ENCODE measurements around the gene SIX1. TPM values are rescaled to one million over a fixed set of nuclear protein-coding genes. Genes with fewer than 3 reads are reported as not detected.

SIX1 gene
- total and polyA plus RNA-seq, 2 experiments from 2014 or later = 0.35 to 0.71 TPM

DNA sequence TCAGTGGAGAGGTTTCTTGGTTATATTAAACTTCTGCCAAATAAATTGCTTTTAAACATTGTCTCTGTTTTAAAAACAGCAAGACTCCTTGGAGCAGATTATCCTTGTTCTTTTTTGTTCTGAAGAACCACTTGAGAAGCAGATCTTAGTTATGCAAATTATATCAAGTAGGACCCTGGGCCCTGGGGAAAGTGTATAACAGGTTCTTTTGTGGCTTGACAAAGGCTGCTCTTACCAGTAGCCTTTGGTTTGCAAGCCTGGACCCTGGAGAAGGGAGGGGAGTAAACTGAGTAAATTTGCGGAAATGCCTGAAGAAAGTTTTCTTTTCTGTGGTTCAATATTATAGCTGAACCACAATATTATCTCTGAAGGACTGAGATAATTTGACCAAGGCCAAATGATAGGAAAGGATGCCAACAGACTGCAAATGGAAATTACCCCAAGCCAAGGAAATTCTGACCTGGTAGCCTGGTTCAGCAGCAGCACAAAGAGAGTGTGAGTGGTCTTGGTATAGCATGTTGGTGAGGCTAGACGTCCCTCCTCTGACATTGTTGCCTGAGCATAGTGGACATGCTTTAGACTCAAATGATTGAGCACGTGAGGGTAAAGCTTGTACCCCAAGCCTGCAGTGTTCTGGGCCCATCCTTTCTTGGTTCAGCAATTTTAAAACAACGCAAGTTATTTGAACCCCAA is 30.4 kb upstream of the SIX1 start:
- H3K4me2 ChIP-seq = peak overlapping the region; percentile 68
- H3F3A ChIP-seq (replicated peaks; ENCODE audit: low read depth) = 0 out of 2 replicates have a peak, but pooled peaks cover 5% of the 10 kb centered on the region
- no peaks in the 10 kb centered on the region for H3K9me2 ChIP-seq (ENCODE audit: insufficient read depth)
- Mint-ChIP-seq H3K4me1 (peaks cover 21% of the 10 kb centered on the region), H3K4me3 (peak overlapping the region; percentile 19; the same call in 2 of the 3 replicates), H3K36me3 (ENCODE audit: low read depth) (no peaks in the 10 kb centered on the region), H3K27me3 (ENCODE audit: insufficient read depth, low read depth, poor library complexity) (peaks cover 2% of the 10 kb centered on the region), H3K9me3 (peaks cover 3% of the 10 kb centered on the region; the same call in 1 of the 3 replicates), H3K27ac (peak overlapping the region; percentile 29; the same call in 1 of the 2 replicates)
- no peaks in the 10 kb centered on the region for H4K20me1 ChIP-seq (replicated peaks; ENCODE audit: insufficient read depth)
- no peaks in the 10 kb centered on the region for H3K79me2 ChIP-seq (replicated peaks; ENCODE audit: insufficient read depth)
- no peaks in the 10 kb centered on the region for H3K27me3 ChIP-seq (ENCODE audit: insufficient read depth)
- peak; percentile 66 for DNase-seq (ENCODE audit: low spot score)
- H3K36me3 ChIP-seq (ENCODE audit: insufficient read depth) = no peaks in the 10 kb centered on the region
- H3K4me3 ChIP-seq = peak overlapping the region; percentile 19; the same call in 1 of the 2 replicates
- no peak overlapping the region for H2AFZ ChIP-seq
- peak; percentile 97 for ATAC-seq
- TF ChIP-seq, protein P1, sequence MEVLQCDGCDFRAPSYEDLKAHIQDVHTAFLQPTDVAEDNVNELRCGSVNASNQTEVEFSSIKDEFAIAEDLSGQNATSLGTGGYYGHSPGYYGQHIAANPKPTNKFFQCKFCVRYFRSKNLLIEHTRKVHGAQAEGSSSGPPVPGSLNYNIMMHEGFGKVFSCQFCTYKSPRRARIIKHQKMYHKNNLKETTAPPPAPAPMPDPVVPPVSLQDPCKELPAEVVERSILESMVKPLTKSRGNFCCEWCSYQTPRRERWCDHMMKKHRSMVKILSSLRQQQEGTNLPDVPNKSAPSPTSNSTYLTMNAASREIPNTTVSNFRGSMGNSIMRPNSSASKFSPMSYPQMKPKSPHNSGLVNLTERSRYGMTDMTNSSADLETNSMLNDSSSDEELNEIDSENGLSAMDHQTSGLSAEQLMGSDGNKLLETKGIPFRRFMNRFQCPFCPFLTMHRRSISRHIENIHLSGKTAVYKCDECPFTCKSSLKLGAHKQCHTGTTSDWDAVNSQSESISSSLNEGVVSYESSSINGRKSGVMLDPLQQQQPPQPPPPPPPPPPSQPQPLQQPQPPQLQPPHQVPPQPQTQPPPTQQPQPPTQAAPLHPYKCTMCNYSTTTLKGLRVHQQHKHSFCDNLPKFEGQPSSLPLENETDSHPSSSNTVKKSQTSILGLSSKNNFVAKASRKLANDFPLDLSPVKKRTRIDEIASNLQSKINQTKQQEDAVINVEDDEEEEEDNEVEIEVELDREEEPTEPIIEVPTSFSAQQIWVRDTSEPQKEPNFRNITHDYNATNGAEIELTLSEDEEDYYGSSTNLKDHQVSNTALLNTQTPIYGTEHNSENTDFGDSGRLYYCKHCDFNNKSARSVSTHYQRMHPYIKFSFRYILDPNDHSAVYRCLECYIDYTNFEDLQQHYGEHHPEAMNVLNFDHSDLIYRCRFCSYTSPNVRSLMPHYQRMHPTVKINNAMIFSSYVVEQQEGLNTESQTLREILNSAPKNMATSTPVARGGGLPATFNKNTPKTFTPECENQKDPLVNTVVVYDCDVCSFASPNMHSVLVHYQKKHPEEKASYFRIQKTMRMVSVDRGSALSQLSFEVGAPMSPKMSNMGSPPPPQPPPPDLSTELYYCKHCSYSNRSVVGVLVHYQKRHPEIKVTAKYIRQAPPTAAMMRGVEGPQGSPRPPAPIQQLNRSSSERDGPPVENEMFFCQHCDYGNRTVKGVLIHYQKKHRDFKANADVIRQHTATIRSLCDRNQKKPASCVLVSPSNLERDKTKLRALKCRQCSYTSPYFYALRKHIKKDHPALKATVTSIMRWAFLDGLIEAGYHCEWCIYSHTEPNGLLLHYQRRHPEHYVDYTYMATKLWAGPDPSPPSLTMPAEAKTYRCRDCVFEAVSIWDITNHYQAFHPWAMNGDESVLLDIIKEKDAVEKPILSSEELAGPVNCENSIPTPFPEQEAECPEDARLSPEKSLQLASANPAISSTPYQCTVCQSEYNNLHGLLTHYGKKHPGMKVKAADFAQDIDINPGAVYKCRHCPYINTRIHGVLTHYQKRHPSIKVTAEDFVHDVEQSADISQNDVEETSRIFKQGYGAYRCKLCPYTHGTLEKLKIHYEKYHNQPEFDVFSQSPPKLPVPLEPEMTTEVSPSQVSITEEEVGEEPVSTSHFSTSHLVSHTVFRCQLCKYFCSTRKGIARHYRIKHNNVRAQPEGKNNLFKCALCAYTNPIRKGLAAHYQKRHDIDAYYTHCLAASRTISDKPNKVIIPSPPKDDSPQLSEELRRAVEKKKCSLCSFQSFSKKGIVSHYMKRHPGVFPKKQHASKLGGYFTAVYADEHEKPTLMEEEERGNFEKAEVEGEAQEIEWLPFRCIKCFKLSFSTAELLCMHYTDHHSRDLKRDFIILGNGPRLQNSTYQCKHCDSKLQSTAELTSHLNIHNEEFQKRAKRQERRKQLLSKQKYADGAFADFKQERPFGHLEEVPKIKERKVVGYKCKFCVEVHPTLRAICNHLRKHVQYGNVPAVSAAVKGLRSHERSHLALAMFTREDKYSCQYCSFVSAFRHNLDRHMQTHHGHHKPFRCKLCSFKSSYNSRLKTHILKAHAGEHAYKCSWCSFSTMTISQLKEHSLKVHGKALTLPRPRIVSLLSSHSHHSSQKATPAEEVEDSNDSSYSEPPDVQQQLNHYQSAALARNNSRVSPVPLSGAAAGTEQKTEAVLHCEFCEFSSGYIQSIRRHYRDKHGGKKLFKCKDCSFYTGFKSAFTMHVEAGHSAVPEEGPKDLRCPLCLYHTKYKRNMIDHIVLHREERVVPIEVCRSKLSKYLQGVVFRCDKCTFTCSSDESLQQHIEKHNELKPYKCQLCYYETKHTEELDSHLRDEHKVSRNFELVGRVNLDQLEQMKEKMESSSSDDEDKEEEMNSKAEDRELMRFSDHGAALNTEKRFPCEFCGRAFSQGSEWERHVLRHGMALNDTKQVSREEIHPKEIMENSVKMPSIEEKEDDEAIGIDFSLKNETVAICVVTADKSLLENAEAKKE (CRISPR knock-in tag; IDR thresholded peaks at IDR 0.05) = peak; percentile 80
- TF ChIP-seq POLR2AphosphoS5 (IDR thresholded peaks at IDR 0.05; ENCODE audit: low read depth) (no peak), ZNF114 (CRISPR knock-in tag; IDR thresholded peaks at IDR 0.05) (no peak), NANOG (IDR thresholded peaks at IDR 0.05; ENCODE audit: borderline replicate concordance) (peak; percentile 54; the same call in 1 of the 2 replicates), JUNB (IDR thresholded peaks at IDR 0.05; ENCODE audit: unreplicated experiment) (no peak), ZNF331 (CRISPR knock-in tag; IDR thresholded peaks at IDR 0.05; ENCODE audit: low read depth) (no peak)
- H3K4me1 ChIP-seq (ENCODE audit: insufficient read depth) = peaks cover 34% of the 10 kb centered on the region
- H3K27ac ChIP-seq (ENCODE audit: low read depth) = peak overlapping the region; percentile 36; the same call in 1 of the 2 replicates
